Spleen (tissue), 7 donors: Measurements from ENCODE around the gene INTS6.

Experiments used
- CTCF ChIP-seq, 11 experiments: fragments of 200-600 bp in 7 of 11; fragments of 450-650 bp in 4 of 11; sonication (generic) in 4 of 11; IDR thresholded peaks in 8 of 11; conservative IDR thresholded peaks in 3 of 11; 1 replicate in 7 of 11; 2 replicates in 4 of 11; pipeline versions ENCODE4 v1.4.0 to v1.8.0; 2016 to 2021; ENCODE audit warnings: antibody characterized with exemption in 11 of 11, inconsistent platforms in 4 of 11, mild to moderate bottlenecking in 1 of 11
- POLR2A ChIP-seq, 3 donors: fragments of 450-650 bp; IDR thresholded peaks; one replicate each; pipeline ENCODE4 v1.5.1; 2017; ENCODE audit warnings: antibody characterized with exemption in 3 of 3, mild to moderate bottlenecking in 1 of 3
- POLR2AphosphoS5 ChIP-seq, 3 donors: sonication (generic); formaldehyde crosslinking; IDR thresholded peaks; one replicate each; pipeline ENCODE4 v1.5.1; 2017; ENCODE audit warnings: antibody characterized with exemption in 3 of 3
- donor health status: DM: no; HTN: no; CAD: no; lungs with moderate emphysema.
- donor health status: DM: no; HTN: no; CAD: no.
- donor health status: DM: no; HTN: no; CAD: no.

- TF ChIP-seq CTCF (IDR thresholded peaks at IDR 0.05 in 8 of 11, conservative IDR thresholded peaks at IDR 0.05 in 3 of 11), result no peak
- TF ChIP-seq POLR2A (IDR thresholded peaks at IDR 0.05), result no peak
- no peak for TF ChIP-seq POLR2AphosphoS5 (IDR thresholded peaks at IDR 0.05)
These were observed 79.4 kb downstream of the INTS6 start for GRCh38 chr13:51373451-51373850.
